NCI-H524 treated with DMSO at 0.1 percent for 48 hours (cell line): Measurements from ENCODE around the gene IGFBP3.

Source experiments
- DNase-seq: peaks from one replicate; lab custom pipeline; 2025; lab: John Stamatoyannopoulos, UW

IGFBP3 gene

GRCh38 chr7:45872116-45873034 is 48.7 kb downstream of the IGFBP3 start:
- DNase-seq: no peak

- no peak for DNase-seq
Observed at GRCh38 chr7:45869426-45869825, 51.6 kb downstream of the IGFBP3 start.

DNA sequence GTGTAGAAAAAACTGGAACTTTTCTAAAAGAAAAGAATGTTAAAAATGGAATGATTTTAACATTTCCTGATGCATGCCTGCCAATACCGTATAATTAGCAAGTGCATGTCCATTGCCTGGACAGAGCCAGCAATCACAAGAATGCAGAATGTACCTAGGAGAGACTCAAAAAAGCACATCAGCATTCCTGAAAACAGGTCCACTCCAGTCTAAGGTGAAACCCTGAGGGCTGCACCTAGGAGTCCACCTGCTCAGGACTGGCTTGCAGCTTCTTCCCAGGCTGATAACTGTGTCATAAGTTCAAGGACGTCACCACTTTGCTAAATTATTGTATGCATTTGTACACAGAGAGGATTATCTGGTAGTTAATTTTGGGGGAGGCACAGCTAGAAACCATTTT is 53.6 kb downstream of the IGFBP3 start:
- DNase-seq: no peak

- DNase-seq: no peak
Observed at GRCh38 chr7:45865594-45866410, 55.3 kb downstream of the IGFBP3 start.

DNA sequence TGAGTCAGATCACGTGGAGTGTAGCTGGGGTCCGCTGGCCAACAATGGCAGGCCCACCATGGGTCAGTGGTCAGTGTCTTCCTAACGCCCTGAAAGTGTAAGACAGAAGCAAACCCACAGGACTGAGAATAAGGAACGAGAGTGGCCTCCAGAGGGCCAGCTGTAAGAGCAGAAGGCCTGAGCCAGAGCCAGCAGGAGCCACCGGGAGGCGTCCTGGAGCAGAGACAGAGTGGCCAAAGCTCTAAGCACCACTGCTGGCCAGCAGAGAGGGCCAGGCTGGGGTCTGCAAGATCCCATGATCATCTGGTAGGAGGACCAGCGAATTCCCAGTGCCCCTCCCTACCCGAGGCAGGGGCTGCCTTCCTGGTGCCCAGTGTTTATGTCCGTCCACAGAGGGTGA is 57.4 kb downstream of the IGFBP3 start:
- DNase-seq: no peak
